Hindlimb muscle (tissue), 1 donor: Measurements from ENCODE around the gene PACSIN2. TPM values are rescaled to one million over a fixed set of nuclear protein-coding genes. Genes with fewer than 3 reads are reported as not detected.

Experiments
- DNase-seq: peaks from one replicate; pipeline ENCODE4 v3.0.0-alpha.2; 2013
- polyA plus RNA-seq: library from polyadenylated mRNA; unstranded; fragments of 120-200 nt; gene quantifications from one replicate; pipeline ENCODE4 v1.2.1, GENCODE V29; 2013; ENCODE audit not compliant: insufficient read length

Gene PACSIN2
- polyA plus RNA-seq, 1 donor, result 28.9 TPM

GRCh38 chr22:42878561-42879305, 136.2 kb downstream of the PACSIN2 start:
- DNase-seq, result no peak

GRCh38 chr22:42877597-42878340, 137.2 kb downstream of the PACSIN2 start:
- DNase-seq, result no peak

- DNase-seq, result no peak
These were observed 137.8 kb downstream of the PACSIN2 start for GRCh38 chr22:42877158-42877557.

- DNase-seq, result no peak
These were observed 138.9 kb downstream of the PACSIN2 start for GRCh38 chr22:42876041-42876440.

GRCh38 chr22:42874010-42874409, 140.9 kb downstream of the PACSIN2 start:
- no peak for DNase-seq

GRCh38 chr22:42873356-42873755, 141.6 kb downstream of the PACSIN2 start:
- DNase-seq, result no peak

- DNase-seq, result no peak
These were observed 142.1 kb downstream of the PACSIN2 start for GRCh38 chr22:42872821-42873220.

GRCh38 chr22:42871146-42872050, 143.6 kb downstream of the PACSIN2 start:
- no peak for DNase-seq

- no peak for DNase-seq
These were observed 145.0 kb downstream of the PACSIN2 start for GRCh38 chr22:42869888-42870480.

- no peak for DNase-seq
These were observed 145.5 kb downstream of the PACSIN2 start for GRCh38 chr22:42869463-42869862.

- peak; percentile 36 for DNase-seq
These were observed 146.1 kb downstream of the PACSIN2 start for GRCh38 chr22:42868751-42869251.

GRCh38 chr22:42866100-42866499, 148.8 kb downstream of the PACSIN2 start:
- no peak for DNase-seq

GRCh38 chr22:42865536-42865935, 149.4 kb downstream of the PACSIN2 start:
- DNase-seq, result no peak

GRCh38 chr22:42863349-42863961, 151.5 kb downstream of the PACSIN2 start:
- DNase-seq, result no peak

- DNase-seq, result no peak
These were observed 152.8 kb downstream of the PACSIN2 start for GRCh38 chr22:42862045-42862734.

- DNase-seq, result no peak
These were observed 154.0 kb downstream of the PACSIN2 start for GRCh38 chr22:42860968-42861367.

GRCh38 chr22:42857845-42858481, 157.0 kb downstream of the PACSIN2 start:
- DNase-seq, result no peak

- DNase-seq, result peak; percentile 98
These were observed 157.9 kb downstream of the PACSIN2 start, which contains the start of gene ARFGAP3 for GRCh38 chr22:42856865-42857704. TSS of gene ARFGAP3 (minus strand) at chr22:42857273. CDS start at chr22:42857182, 91 bp downstream.

GRCh38 chr22:42856179-42856864, 158.6 kb downstream of the PACSIN2 start:
- DNase-seq, result peak; percentile 54
